KMS-11 (cell line): ENCODE measurements around the gene KCNA1.

Experiments used
- H2AFZ ChIP-seq: fragments of 200-600 bp; sonication (generic); 2 replicates; pipeline ENCODE4 v1.6.1; 2016; ENCODE audit warnings: antibody characterized with exemption, mixed run types, low read depth
- H3K27ac ChIP-seq: fragments of 200-600 bp; sonication (generic); 2 replicates; pipeline ENCODE4 v1.6.1; 2016; ENCODE audit warnings: mild to moderate bottlenecking, mixed run types
- H3K27me3 ChIP-seq: fragments of 200-600 bp; sonication (generic); 2 replicates; pipeline ENCODE4 v1.6.1; 2017; ENCODE audit warnings: mild to moderate bottlenecking, low read depth, mixed run types, moderate library complexity; ENCODE audit not compliant: insufficient read depth
- H3K36me3 ChIP-seq: fragments of 200-600 bp; sonication (generic); 2 replicates; pipeline ENCODE4 v1.6.1; 2017; ENCODE audit warnings: mild to moderate bottlenecking, mixed run types; ENCODE audit not compliant: insufficient read depth
- H3K4me1 ChIP-seq: fragments of 200-600 bp; sonication (generic); 2 replicates; pipeline ENCODE4 v1.6.1; 2016; ENCODE audit warnings: mild to moderate bottlenecking, low read depth, mixed run types; ENCODE audit not compliant: poor library complexity, severe bottlenecking
- H3K4me2 ChIP-seq: fragments of 200-600 bp; sonication (generic); 2 replicates; pipeline ENCODE4 v1.7.0; 2016; ENCODE audit warnings: mild to moderate bottlenecking, mixed run types
- H3K4me3 ChIP-seq: fragments of 200-600 bp; sonication (generic); IDR thresholded peaks from 2 replicates; pipeline ENCODE4 v1.6.1; 2017; ENCODE audit warnings: low read depth, low read length, mixed read lengths; ENCODE audit not compliant: insufficient read depth
- H3K79me2 ChIP-seq: fragments of 200-600 bp; sonication (generic); 2 replicates; pipeline ENCODE4 v1.6.1; 2016; ENCODE audit warnings: low read depth, mixed run types; ENCODE audit not compliant: insufficient read depth
- H3K9ac ChIP-seq: fragments of 200-600 bp; sonication (generic); 2 replicates; pipeline ENCODE4 v1.6.1; 2016; ENCODE audit warnings: mild to moderate bottlenecking, mixed run types
- H4K20me1 ChIP-seq: fragments of 200-600 bp; sonication (generic); 2 replicates; pipeline ENCODE4 v1.6.1; 2016; ENCODE audit warnings: mild to moderate bottlenecking, mixed run types; ENCODE audit not compliant: insufficient read depth
- TF ChIP-seq, protein P1 (sequence below): fragments of 200-600 bp; sonication (generic); conservative IDR thresholded peaks from 2 replicates; pipeline ENCODE4 v1.6.1; 2017; ENCODE audit warnings: low read depth, mild to moderate bottlenecking, antibody characterized with exemption, low read length, moderate library complexity, mixed read lengths

Gene KCNA1

DNA sequence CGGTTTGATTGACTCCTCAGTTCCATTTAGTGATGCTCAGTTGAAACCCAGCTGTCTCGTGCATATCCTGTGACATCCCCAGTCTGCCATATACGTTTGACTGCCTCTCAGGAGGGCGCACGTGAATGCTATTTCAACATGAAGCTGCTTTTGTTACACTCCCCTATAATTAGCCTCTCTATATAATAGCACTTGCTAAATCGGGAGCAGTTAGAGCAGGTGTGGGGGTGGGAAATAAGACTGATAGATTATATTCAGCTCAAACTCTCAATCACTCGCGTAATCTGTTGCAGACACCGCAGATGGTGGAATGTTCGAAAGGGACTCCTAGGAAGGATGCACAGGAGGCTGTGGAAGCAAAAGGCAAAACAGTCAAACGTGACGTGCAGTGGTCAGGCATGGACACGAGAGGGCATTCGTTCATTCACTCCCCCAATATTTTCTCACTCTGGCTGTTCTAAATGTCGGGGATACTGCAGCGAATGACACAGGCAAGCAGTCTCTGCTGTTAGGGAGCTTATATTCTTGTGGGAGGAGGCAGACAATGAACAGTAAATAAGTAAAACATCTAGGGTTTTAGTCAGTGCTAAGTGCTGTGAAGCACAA, 29.8 kb downstream of the KCNA1 start:
- no peak overlapping the region for H3K4me2 ChIP-seq
- H4K20me1 ChIP-seq = no peaks in the 10 kb centered on the region
- no peak overlapping the region for H2AFZ ChIP-seq
- H3K9ac ChIP-seq = no peak overlapping the region
- no peak overlapping the region for H3K4me3 ChIP-seq
- no peaks in the 10 kb centered on the region for H3K4me1 ChIP-seq
- H3K79me2 ChIP-seq = no peaks in the 10 kb centered on the region
- H3K27ac ChIP-seq = no peak overlapping the region
- no peaks in the 10 kb centered on the region for H3K27me3 ChIP-seq
- TF ChIP-seq, protein P1, sequence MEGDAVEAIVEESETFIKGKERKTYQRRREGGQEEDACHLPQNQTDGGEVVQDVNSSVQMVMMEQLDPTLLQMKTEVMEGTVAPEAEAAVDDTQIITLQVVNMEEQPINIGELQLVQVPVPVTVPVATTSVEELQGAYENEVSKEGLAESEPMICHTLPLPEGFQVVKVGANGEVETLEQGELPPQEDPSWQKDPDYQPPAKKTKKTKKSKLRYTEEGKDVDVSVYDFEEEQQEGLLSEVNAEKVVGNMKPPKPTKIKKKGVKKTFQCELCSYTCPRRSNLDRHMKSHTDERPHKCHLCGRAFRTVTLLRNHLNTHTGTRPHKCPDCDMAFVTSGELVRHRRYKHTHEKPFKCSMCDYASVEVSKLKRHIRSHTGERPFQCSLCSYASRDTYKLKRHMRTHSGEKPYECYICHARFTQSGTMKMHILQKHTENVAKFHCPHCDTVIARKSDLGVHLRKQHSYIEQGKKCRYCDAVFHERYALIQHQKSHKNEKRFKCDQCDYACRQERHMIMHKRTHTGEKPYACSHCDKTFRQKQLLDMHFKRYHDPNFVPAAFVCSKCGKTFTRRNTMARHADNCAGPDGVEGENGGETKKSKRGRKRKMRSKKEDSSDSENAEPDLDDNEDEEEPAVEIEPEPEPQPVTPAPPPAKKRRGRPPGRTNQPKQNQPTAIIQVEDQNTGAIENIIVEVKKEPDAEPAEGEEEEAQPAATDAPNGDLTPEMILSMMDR = no peak
- H3K36me3 ChIP-seq = no peaks in the 10 kb centered on the region

DNA sequence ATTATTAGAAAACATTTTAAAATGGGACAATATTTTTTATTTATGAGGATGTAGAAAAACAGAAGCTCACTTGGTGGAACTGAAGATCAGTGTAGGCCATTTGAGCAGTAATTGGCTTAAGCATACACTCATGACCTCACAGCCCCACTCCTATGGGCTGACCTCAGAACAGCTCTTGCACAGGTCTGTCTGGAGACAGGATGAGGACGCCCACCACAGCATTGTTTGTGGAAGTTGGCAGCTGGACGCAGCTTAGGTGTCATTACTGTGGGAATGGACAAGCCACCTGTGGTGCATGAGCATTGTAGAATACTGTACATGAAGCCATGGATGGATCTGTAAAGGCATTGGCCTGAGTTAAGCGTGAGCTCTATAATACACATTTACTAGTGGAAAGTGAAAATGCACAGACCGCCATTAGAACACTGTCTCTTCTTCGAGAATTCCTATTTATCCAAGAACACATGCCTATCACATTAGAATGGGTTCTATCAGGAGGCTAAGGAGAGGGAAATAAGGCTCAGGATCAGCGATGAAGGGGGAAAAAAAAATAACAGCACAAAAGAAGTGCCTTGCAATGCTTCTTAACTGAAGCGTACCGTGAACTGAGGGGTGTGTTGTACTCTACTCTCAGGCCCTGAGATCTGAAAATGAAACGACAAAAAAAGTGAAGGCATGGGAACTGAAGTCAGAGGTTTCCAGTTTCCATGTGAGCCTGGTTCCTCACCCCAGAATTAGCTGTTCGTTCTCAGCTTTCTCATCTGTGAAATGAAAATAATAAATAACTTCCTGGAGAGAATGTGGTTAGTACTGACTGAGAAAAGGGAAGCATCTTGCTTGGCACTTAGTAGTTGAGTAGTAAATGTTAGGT, 33.6 kb downstream of the KCNA1 start:
- no peak overlapping the region for H3K27ac ChIP-seq
- H3K79me2 ChIP-seq = no peaks in the 10 kb centered on the region
- no peak overlapping the region for H2AFZ ChIP-seq
- no peak overlapping the region for H3K9ac ChIP-seq
- H3K4me1 ChIP-seq = no peaks in the 10 kb centered on the region
- H3K4me2 ChIP-seq = no peak overlapping the region
- TF ChIP-seq, protein P1 = no peak
- no peaks in the 10 kb centered on the region for H3K36me3 ChIP-seq
- H4K20me1 ChIP-seq = no peaks in the 10 kb centered on the region
- H3K4me3 ChIP-seq = no peak overlapping the region
- no peaks in the 10 kb centered on the region for H3K27me3 ChIP-seq

DNA sequence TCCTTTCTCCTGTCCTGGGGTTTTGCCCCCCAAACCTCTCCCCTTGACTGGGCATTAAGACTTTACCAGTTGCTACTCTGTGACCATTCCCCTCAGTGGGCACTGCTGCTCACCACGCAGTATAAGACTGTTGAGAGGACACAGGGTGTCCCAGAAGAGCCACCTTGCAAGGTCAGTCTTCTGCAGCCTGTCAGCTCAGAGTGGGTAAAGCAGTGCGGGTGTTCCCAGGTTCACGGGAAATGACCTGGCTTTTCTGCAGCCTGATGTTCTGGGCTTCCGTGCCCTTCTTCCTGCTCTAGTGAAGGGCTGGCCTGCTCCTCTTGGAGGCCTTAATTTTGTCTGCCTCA, 34.2 kb downstream of the KCNA1 start:
- Histone ChIP-seq H4K20me1 (no peaks in the 10 kb centered on the region), H3K27me3 (no peaks in the 10 kb centered on the region), H2AFZ (no peak overlapping the region), H3K79me2 (no peaks in the 10 kb centered on the region), H3K4me2 (no peak overlapping the region), H3K4me1 (no peaks in the 10 kb centered on the region), H3K36me3 (no peaks in the 10 kb centered on the region), H3K9ac (no peak overlapping the region), H3K27ac (no peak overlapping the region), H3K4me3 (no peak overlapping the region)
- TF ChIP-seq, protein P1 = no peak

DNA sequence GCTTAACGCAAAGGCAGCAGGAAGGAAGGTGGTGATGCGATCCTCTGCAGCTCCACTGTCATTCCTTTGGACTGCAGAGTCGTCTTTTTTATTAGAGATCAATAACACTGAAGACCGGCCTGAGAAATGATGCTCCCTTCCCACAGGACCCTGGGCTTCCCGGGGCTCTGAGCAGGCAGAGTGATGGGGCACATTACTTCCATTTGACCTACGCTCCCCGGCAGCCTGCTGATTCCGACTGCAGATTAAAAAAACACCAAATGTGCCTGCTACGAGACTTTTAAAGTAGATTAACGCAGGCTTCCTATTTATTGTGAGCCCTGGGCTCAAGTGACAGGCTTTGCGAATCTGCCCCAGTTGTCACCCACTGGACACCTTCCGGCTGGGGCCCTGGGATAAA, 37.5 kb downstream of the KCNA1 start:
- TF ChIP-seq, protein P1 = no peak
- no peak overlapping the region for H3K4me3 ChIP-seq
- H4K20me1 ChIP-seq = no peaks in the 10 kb centered on the region
- H3K9ac ChIP-seq = no peak overlapping the region
- no peaks in the 10 kb centered on the region for H3K79me2 ChIP-seq
- no peaks in the 10 kb centered on the region for H3K36me3 ChIP-seq
- no peaks in the 10 kb centered on the region for H3K4me1 ChIP-seq
- H3K27me3 ChIP-seq = no peaks in the 10 kb centered on the region
- no peak overlapping the region for H3K27ac ChIP-seq
- no peak overlapping the region for H2AFZ ChIP-seq
- no peak overlapping the region for H3K4me2 ChIP-seq
